GM18870 (cell line): Measurements from ENCODE around the gene UGT1A7.
"Not testable (repeated sequence)": the region's sequence is repeated elsewhere in the genome, so short reads cannot be mapped to it uniquely, and the experiment has no call there.

ENCODE experiments used
- ATAC-seq: cut with Tn5 transposase; IDR thresholded peaks from one replicate; pipeline ENCODE4 v1.9.1; 2021; ENCODE audit warnings: moderate library complexity; ENCODE audit not compliant: unreplicated experiment

The UGT1A7 gene

DNA sequence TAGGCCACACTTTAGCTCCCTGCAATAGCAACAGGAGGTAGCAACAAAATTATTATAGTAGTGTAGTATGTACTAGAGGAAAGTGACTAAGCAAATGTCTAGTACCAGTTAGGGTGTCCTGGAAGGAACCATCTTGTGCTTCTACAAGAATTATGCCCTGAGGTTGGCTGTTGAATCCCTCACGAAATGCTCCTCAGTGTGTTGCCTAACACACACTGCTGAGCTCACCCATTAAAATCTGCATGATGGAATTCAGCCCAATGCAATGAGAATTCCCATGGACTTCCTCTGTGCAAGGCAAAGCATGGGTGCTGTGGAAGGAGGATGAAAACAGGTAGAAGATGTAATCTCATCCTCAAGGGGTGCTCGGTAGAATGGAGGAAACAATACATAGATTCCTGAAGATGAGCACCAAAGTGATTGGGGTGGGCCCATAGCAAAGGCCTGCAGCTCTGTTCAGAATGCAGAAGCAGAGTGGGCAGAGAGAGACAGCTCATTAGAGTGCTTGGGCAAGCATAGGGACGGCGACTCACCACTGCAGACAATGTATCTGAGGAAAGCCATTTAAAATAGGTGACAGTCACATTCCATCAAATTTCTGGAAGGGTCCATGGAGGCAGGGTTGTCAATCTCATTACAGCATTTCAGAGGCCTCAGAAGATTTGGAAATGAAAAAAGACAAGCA is 1.2 kb upstream of the UGT1A7 start:
- ATAC-seq, result no peak

- no peak for ATAC-seq
Measured at GRCh38 chr2:233684640-233685039, 2.9 kb downstream of the UGT1A7 start.

DNA sequence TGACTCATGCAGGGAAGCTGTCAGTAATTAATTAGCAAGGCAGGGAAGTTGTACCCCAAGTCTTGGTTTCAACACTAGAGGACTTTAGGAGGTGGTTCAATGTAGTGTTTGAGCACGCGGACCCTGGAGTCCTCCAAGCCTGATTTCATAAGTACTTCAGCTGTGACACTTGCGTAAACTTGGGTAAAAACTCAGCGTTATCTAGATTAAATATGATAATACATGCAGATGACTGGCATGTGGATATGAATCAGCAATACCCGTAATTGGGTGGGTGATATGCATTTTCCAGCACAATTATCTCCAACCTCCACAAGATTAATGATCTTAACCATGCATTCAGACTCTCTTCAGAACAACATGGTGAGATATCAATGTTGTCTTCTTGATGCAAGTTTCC is 5.2 kb downstream of the UGT1A7 start:
- no peak for ATAC-seq

GRCh38 chr2:233688341-233688740 is 6.6 kb downstream of the UGT1A7 start:
- ATAC-seq, result no peak

DNA sequence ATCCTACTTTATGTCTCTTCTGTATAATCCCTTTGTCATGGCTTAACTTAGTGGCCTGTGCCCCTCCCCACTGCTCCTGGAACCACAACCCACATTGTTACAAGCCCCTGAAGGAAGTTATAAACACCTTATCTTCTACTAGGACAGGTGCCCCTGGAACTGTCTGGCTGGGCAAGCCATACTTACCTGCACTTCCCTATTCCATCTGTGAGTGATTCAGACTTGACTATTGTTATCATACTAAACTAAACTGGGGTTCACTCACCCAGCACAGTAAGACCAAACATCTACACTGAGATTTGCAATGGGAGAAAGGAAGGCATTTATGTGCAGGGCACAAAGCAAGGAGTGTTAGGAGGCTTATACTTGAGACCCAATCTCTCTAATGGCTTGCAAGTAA is 7.3 kb downstream of the UGT1A7 start:
- no peak for ATAC-seq

DNA sequence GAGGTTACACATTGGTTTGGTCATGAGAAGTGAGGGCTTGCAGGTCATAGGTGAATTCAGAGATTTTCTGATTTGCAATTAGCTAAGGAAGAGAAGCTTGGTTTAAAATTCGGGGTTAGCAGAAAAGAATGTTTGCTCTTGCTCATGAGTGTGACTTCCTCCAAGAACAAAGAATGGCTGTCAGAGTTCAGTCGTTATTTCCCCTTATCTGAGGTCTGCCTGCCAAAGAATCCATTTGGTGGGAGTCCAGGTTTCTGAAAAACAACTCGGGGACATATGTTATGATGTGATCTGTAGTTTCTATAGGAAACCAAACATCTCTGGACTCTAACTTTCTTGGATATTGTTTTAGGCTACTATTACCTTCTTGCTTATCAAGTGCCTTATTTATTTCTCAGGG is 7.8 kb downstream of the UGT1A7 start:
- no peak for ATAC-seq

DNA sequence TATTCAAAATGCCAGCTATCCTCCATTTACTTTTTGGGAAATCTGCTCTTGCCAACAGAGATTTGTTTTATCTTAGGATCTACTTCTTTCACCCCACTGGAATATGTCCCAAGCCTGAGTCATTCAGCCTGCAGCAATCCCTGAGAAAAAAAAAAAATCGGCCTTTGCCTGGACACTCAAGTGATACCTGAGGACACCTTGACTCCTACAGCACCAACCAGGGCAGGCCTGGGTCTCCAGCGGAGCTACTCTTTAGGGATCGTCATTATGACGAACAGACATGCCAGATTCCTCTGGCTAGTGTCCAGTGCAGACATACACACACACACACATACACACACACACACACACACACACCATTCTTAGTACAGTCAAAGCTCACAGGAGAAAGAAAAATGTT is 8.7 kb downstream of the UGT1A7 start:
- ATAC-seq, result no peak

DNA sequence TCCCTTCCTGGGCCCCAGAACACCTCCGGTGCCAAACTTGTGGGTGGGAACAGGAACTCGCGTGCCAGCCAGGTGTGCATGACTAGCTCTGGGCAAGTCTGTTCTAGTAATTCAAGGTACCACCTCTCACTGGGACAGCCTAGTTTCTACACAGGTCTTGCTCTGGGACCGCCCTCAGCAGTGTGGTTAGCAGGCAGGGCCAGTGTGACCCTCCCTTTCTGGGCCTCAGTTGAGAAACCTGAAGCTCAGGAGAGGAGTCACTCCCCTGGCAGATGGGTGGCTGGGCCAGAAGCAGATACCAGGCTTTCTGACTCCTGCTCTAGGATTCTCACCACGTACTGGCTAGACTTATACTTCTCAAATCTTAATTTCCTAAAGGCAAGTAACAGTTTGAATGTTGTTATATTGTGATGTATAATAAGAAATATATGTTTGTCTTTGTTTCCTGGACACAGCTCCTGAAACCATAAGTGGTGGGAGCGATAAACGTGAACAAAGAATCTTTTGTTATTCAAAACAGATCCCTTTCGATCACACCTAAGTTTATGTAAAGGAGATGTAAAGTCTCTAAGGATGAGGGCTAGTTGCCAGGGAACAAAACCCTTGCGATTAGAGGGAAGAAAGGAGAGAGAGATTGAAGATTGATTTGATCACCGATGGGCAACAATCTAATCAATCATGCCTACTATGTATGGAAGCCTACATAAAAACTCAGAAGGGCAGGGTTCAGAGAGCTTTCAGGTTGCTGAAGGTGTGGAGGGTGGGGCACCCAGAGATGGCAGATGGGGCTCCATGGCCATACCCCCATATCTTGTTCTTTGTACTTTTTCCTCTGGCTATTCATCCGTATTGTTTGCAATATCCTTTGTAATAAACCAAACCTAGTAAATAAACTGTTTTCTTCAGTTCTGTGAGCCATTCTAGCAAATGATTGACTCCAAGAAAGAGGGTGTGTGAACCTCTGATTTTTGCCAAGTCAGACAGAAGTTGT is 10.0 kb downstream of the UGT1A7 start:
- ATAC-seq, result no peak

GRCh38 chr2:233692648-233693047 is 10.9 kb downstream of the UGT1A7 start, which contains the start of gene UGT1A6:
TSS of gene UGT1A6 (plus strand) at chr2:233692890. CDS start at chr2:233693005, 115 bp downstream.
- no peak for ATAC-seq

- no peak for ATAC-seq
Measured at GRCh38 chr2:233693963-233694362, 12.3 kb downstream of the UGT1A7 start.

DNA sequence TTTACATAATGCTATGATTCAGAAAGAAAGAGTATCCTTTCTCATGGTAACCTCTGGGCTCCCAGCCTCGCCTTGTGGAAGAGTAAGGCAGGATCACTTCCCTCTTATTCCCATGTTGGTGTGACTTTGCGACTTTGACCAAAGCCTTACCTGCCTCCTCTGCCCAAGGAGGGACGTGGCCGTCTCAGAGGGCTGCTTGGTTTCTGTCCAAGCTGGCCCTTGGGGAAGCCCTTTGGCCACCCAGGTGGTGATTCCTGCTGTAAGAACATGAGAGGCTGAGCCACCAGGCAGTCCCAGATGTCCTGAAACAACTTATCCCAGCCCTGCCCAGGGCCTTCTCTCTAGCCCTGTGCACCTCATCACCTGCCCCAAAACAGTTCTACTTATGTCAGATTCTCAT is 17.0 kb downstream of the UGT1A7 start:
- ATAC-seq, result no peak

GRCh38 chr2:233699424-233700027 is 17.8 kb downstream of the UGT1A7 start:
- ATAC-seq, result no peak

DNA sequence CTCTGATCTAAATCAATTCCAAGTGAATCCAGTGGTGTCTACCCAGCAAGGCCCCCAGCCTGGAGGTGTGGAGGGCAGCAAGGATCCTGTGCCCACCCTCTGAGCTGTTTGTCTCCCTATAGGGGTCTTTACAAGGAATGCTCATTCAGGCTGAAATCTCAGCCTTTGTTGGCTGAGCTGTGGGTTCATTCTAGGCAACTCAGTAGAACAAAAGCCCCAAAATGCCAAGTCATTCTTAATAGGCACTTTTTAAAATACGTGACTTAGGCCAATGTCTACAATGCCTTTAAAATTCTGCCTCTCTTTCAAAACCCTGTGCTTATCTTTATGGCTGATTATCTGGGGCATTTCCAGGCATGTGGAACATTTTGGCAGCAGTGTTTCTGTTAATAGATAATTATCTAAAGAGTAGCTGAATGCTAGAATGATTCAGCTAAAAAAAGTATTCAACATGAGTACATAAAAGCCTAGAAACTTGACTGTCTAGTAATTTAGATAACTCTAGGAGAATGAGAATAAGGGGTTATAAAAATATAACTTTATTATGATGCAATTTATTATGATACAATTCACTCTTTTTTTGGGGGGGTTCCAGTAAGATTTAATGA is 18.4 kb downstream of the UGT1A7 start:
- ATAC-seq, result no peak

GRCh38 chr2:233700842-233701241 is 19.1 kb downstream of the UGT1A7 start:
- ATAC-seq, result not testable (repeated sequence)

DNA sequence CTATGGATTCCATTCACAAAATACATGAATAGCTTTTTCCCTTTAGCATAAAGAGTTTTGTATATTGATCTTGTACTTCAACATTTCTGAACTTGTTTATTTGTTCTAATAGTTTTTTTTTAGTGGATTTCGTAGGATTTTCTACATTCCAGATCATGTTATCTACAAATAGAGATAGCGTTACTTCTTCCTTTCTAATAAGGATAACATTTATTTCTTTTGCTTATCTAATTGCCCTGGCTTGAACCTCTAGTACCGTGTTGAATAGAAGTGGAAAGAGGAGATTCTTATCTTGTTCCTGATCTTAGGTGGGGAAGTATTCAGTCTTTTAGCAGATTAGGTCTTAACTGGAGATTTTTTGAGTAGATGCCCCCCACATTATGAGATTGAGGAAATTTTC is 20.5 kb downstream of the UGT1A7 start:
- no peak for ATAC-seq

GRCh38 chr2:233705911-233706506 is 24.3 kb downstream of the UGT1A7 start:
- no peak for ATAC-seq

- ATAC-seq, result no peak
Measured at GRCh38 chr2:233706720-233707119, 25.0 kb downstream of the UGT1A7 start.

- ATAC-seq, result no peak
Measured at GRCh38 chr2:233707940-233708644, 26.4 kb downstream of the UGT1A7 start.

DNA sequence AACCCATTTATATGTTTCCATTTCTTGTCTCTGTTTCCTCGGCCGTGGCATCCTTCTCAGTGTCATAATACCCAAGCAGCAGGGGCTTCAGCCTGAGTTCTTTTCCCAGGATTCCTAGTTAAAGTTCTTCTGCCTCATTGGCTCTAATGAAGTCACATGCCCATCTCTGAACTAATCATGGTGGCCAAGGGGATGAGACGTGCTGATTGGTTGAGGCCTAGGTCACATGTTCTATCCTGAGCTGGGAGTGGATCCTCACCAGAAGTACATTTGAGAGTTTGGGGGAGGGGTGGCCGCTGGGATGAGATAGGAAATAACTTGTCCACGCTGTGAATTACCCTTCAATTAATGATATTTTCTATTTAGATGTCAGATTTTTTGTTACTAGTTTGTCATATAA is 27.2 kb downstream of the UGT1A7 start:
- no peak for ATAC-seq

DNA sequence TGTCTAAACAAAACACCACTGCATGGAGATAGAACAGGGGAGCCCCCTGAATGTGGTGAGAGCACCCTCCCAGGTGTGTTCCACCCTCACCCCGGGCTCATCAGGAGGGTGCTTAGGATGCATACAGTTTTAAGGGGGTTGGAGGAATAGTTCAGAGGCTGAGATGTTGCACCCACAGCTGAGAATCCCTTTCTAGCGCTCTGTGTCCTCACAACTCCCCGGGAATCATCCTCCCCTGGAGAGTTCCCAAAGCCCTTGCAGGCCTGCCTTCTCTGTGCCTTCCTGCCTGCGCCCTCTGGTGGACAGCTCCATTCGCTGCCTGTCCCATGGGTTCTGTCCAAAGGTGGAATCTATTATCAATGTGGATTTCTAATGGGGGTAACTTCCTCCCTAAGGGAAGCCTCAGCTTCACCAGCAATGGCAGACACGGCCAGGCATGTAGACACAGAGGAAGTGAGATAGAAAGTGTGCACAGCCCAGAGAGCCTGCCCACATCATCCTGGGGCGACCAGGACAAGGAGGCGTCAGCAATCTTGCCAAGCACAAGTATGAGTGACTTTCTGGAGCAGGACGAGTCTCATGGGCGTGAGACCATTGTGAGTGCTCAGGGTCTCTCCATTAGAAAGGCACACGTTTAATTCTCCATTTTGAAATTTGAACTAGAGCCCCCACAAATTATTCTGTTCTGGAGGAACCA is 29.8 kb downstream of the UGT1A7 start:
- no peak for ATAC-seq
